HG03565 (cell line): ENCODE results near the gene CCL19.
A peak's percentile ranks its signal among the peaks of the same experiment; 100 is the strongest.

Experiments
- ATAC-seq: cut with Tn5 transposase; IDR thresholded peaks from one replicate; pipeline ENCODE4 v1.9.1; 2021; ENCODE audit warnings: mild to moderate bottlenecking, moderate library complexity; ENCODE audit not compliant: unreplicated experiment

CCL19 gene

GRCh38 chr9:34701023-34701768 lies 10.1 kb upstream of the CCL19 start:
- no peak for ATAC-seq

DNA sequence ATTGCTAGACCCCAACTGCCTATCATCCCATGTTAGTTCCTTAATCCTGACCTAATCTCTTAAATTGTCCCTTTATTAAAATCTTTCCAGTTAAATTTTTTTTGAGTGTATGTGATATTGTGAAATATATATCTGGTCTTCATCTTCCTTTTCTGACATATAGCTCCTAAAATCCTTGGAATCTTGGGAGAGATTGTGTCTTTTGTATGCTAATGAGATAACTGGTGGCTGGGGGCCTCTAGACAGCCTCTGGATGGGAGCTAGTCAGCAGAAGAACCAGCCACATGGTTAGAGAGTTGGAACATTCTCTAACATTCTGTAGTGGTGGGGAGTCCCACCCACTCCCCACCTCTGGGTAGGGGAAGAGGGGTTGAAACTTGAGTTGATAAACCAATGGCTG lies 3.7 kb upstream of the CCL19 start:
- no peak for ATAC-seq

DNA sequence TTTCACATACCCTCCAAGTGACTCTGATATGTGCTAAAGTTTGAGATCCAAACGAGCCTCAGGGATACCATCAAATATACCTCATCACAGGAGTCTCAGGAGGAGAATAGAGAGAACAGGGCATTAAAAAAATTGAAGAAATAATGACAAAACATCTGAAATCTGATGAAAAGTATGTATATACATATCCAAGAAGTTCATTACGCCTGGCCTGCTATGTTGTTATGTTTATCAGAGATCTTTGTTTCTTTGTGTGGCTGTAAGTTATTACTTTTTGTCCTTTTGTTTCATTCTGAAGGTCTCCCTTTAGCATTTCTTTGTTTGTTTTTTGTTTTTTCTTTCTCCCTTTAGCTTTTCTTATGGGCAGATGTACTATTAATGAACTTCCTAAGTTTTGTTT lies 2.5 kb upstream of the CCL19 start:
- ATAC-seq = no peak

GRCh38 chr9:34691936-34692315 lies 850 bp upstream of the CCL19 start:
- ATAC-seq = no peak

DNA sequence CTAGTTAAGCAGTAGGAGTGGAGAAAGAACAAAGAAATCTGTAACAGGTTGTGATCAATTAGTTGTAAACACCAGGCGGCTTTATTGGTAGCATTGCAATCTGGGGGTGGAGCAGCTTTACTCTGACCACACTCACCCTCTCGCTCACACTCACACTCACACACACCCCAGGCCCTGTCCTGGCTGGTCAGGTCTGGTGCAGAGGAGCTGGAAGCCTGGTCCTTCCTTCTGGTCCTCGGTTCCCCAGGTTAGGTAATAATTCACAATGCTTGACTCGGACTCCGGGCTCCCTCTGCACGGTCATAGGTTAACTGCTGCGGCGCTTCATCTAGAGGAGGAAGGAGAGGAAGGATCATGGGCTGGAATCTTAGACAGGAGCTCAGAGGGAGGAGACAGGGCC lies 1.6 kb downstream of the CCL19 start:
- ATAC-seq = no peak

GRCh38 chr9:34689116-34689470 lies 2.0 kb downstream of the CCL19 start:
- ATAC-seq = no peak

DNA sequence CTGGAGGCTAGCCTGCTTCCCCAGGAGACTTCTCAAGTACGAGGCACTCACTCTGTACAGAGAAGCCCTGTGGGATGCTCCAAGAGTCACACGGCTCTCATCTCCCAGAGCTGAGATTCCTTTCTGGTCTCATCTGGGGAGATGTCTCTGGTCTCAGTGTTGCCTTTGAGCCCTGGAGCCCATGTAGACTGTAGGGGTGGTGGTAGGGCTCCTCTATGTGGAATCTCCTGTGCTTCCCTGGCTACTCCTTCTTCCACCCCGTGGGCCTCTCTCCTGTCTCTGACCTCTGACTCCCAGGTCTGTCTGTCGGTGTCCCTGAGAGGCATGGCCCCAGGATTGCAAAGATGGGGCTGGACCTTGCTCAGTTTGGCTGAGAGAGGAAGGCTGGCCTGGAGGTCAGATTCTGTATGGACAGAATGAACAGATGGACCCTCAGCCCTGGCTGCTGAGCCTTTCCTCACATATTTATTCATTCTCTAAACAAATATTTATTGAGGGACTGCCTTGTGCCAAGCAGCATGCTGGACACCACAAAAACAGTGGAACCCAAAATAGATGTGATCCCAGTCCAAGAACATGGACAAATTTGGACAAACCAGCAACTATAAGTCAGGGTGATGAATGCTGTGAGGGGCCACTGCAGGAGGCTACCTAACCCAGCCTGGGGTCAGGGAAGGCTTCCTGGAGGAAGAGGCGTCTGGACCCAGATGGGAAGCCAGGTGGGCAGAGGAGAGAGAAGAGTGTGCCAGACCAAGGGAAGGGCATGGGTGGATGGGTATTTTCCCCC lies 2.6 kb downstream of the CCL19 start:
- ATAC-seq = no peak

GRCh38 chr9:34687276-34688030 lies 3.6 kb downstream of the CCL19 start:
- no peak for ATAC-seq

GRCh38 chr9:34686732-34687131 lies 4.3 kb downstream of the CCL19 start:
- ATAC-seq = no peak

DNA sequence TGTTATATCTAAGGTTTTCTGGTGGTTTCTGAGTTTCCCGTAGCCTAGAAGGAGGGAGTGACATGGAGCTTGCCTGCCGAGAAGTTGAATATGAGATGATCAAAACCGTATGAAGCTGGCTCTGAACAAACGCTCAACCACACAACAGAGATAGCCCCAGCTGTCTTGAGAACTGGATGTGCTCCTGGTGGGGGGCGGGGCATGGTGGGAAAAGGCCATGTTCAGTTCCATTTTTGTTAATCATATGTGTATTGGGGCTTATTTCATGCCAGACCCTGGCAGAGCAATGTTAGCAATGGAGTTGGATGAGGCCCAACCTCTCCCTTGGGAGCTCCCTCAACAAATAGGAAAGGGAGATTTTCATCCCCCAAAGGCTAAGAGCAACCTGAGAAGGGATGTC lies 4.8 kb downstream of the CCL19 start:
- no peak for ATAC-seq

DNA sequence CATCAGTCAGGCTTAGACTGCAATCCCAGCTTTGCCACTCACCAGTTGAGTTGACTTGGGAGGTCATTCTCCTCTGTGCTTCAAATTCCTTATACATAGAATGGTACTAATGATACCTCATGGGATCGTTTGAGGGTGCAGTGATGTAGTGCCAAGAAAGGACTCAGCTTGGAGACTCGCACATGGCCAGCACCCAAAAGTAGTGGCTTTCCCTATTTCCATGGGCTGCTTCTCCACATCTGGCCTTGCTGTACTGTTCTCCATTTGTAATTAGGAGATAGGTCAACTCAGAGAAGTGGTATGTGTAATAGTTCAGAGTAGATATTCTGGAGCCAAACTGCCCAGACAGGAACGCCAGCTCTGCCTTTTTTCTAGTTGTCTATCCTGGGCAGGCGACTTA lies 5.5 kb downstream of the CCL19 start:
- ATAC-seq = no peak

DNA sequence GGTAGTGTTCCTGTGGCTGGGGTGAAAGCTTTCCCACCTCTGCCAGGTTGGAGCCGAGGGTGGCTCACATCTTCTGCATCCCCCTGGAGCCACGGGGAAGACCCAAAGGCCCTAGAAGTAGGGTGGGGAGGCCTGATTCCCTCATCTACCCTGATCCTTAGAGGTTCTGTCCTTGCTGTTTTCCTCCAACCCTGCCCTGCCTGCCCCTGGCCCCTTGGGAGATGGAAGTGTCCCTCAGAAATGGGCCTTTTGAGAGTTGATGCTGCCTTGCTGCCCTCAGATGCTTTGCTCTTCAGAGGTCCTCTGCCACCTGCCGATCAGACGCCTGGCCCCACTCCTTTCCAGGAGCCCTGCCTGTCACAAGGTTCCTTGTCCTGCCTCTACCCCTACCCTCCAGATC lies 6.3 kb downstream of the CCL19 start:
- no peak for ATAC-seq

- ATAC-seq = no peak
These were observed 6.9 kb downstream of the CCL19 start for GRCh38 chr9:34684145-34684544.

- no peak for ATAC-seq
These were observed 15.2 kb downstream of the CCL19 start for GRCh38 chr9:34675869-34676268.

DNA sequence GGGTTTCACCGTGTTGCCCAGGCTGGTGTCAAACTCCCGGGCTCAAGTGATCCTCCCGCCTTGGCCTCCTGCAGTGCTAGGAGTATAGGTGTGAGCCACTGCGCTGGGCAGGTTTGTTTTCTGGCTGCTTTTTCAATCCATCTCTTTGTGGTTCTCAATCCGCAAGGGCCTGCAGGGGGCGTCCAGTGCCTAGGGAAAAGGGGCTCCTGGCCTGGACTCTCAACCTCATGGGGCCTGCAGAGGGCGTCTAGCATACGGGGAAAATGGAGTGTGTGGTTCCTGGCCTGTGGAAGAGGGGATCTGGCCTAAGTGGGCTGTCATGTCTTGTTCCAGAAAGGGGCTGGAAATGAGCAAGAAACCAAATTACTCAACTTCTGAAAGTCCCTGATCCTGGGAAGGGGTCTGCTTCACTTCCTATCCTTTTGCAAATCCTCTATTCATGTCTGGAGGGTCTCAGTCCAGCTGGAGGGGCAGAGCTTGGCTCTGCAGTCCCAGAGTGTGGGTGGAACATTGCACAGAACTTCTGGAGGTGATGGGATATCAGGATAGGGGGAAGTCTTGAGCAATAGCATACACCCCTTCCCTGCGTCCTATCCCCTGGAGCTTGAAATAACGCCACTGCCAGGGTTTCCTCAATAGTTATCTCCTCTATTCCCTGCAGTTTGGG lies 15.9 kb downstream of the CCL19 start:
- ATAC-seq = no peak

DNA sequence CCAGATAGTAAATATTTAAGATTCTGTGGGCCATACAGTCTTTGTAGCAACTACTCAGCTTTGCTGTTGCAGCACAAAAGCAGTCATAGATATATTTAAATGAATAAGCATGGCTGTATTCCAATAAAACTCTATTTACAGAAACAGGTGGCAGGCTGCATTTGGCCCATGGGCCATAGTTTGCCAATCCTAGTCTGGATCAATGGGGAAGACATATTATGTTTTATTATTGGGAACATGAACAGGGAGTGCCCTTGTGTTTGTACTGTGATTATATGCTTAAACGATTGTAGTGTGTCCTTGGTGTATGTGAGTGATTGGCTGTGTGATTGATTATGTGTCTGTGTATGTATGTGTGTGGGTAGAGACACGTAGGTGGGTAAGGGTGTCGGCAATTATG lies 16.6 kb downstream of the CCL19 start:
- no peak for ATAC-seq

DNA sequence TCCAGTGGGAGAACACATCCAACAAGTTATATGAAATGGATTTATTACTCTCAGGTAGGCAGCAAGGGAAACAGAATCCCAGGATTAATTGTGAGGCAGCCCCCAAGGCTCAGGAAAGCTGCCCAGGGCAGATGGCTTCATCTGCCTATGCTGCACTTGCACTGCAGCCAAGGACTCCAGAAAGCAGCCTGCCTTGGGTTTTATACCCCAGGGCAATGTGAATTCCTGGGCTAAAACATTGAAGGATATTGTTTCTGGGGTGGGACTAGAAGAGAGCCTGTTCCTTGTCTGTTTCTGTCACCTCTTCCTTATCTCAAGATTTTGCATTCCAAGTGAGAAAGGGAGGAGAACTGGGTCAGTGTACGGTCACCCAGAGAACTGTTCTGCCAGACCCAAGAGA lies 19.8 kb downstream of the CCL19 start:
- ATAC-seq = no peak

DNA sequence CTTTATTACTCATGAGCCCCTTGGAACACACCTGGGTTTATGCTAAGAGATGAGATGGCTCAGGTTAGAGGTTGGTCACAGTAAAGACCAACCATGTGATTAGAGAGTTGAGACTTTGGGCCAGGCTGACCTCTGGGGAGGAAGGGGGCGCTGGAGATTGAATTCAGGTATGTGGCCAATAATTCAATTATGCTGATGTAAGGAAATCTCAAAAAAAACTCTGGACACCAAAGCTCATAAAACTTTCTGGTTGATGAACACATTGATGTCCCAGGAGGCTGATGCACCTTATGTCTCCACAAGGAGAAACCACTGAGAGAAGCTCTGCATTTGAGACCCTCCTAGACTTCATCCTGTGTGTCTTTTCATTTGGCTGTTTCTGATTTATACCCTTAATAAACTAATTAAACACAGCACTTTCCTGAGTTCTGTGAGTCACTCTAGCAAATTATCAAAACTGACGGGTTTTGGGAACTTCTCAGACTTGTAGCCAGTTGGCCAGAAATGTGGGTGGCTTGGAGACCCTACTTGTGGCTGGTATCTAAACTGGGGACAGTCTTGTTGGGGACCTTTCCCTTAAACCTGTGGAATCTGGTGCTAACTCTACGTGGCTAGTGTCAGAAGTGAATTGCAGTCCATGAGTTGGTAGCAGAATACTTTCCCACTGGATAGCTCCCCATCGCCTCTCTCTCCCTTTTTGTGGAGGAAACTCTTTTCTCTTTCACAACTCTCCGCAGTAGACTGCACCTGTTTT lies 21.1 kb downstream of the CCL19 start:
- ATAC-seq = no peak

- peak; percentile 47 for ATAC-seq
These were observed 25.5 kb downstream of the CCL19 start for GRCh38 chr9:34665381-34666250.

- ATAC-seq = no peak
These were observed 26.1 kb downstream of the CCL19 start for GRCh38 chr9:34665067-34665380.
